IMR-90 (cell line): ENCODE data around the gene PSMD14.
A peak's percentile ranks its signal among the peaks of the same experiment; 100 is the strongest.
"Not testable (repeated sequence)": the region's sequence is repeated elsewhere in the genome, so short reads cannot be mapped to it uniquely, and the experiment has no call there.

Experiments
- BHLHE40 ChIP-seq: fragments of 150-350 bp; IDR thresholded peaks from 2 replicates; pipeline ENCODE4 v1.6.1; 2016; ENCODE audit warnings: mild to moderate bottlenecking, low read depth, low read length
- CEBPB ChIP-seq: IDR thresholded peaks from 2 replicates; pipeline ENCODE4 v1.6.1; 2012; ENCODE audit warnings: low read depth, low read length, improper control_type of control experiment
- CHD1 ChIP-seq: IDR thresholded peaks from 2 replicates; pipeline ENCODE4 v1.6.1; 2012; ENCODE audit warnings: low read depth, low read length, improper control_type of control experiment
- MAFK ChIP-seq: IDR thresholded peaks from 2 replicates; pipeline ENCODE4 v1.6.1; 2012; ENCODE audit warnings: low read depth, low read length, improper control_type of control experiment
- MAZ ChIP-seq: IDR thresholded peaks from 2 replicates; pipeline ENCODE4 v1.6.1; 2012; ENCODE audit warnings: low read depth, mild to moderate bottlenecking, low read length, improper control_type of control experiment, moderate library complexity, borderline replicate concordance
- MXI1 ChIP-seq: IDR thresholded peaks from 2 replicates; pipeline ENCODE4 v1.6.1; 2012; ENCODE audit warnings: low read depth, mild to moderate bottlenecking, low read length, moderate library complexity, borderline replicate concordance
- NFE2L2 ChIP-seq: fragments of 150-350 bp; IDR thresholded peaks from 2 replicates; pipeline ENCODE4 v1.6.1; 2016; ENCODE audit warnings: low read depth, mild to moderate bottlenecking, low read length
- POLR2A ChIP-seq: IDR thresholded peaks from 2 replicates; pipeline ENCODE4 v1.6.1; 2012; ENCODE audit warnings: mild to moderate bottlenecking, low read depth, low read length
- RAD21 ChIP-seq: IDR thresholded peaks from 2 replicates; pipeline ENCODE4 v1.6.1; 2012; ENCODE audit warnings: low read length, improper control_type of control experiment
- TF ChIP-seq, protein P1 (sequence below): conservative IDR thresholded peaks from 2 replicates; pipeline ENCODE4 v1.5.1; 2012; ENCODE audit warnings: mild to moderate bottlenecking, low read depth, low read length, improper control_type of control experiment
- TF ChIP-seq, protein P2 (sequence below): fragments of 150-350 bp; IDR thresholded peaks from 2 replicates; pipeline ENCODE4 v1.6.1; 2016; ENCODE audit warnings: low read depth, mild to moderate bottlenecking, low read length, moderate library complexity, borderline replicate concordance

- TF ChIP-seq, protein P1, sequence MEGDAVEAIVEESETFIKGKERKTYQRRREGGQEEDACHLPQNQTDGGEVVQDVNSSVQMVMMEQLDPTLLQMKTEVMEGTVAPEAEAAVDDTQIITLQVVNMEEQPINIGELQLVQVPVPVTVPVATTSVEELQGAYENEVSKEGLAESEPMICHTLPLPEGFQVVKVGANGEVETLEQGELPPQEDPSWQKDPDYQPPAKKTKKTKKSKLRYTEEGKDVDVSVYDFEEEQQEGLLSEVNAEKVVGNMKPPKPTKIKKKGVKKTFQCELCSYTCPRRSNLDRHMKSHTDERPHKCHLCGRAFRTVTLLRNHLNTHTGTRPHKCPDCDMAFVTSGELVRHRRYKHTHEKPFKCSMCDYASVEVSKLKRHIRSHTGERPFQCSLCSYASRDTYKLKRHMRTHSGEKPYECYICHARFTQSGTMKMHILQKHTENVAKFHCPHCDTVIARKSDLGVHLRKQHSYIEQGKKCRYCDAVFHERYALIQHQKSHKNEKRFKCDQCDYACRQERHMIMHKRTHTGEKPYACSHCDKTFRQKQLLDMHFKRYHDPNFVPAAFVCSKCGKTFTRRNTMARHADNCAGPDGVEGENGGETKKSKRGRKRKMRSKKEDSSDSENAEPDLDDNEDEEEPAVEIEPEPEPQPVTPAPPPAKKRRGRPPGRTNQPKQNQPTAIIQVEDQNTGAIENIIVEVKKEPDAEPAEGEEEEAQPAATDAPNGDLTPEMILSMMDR, result not testable (repeated sequence)
- TF ChIP-seq POLR2A, MAFK, MXI1, NFE2L2, RAD21, BHLHE40, CHD1, MAZ: not testable (repeated sequence)
- peak; percentile 89 for TF ChIP-seq CEBPB
- TF ChIP-seq, protein P2, sequence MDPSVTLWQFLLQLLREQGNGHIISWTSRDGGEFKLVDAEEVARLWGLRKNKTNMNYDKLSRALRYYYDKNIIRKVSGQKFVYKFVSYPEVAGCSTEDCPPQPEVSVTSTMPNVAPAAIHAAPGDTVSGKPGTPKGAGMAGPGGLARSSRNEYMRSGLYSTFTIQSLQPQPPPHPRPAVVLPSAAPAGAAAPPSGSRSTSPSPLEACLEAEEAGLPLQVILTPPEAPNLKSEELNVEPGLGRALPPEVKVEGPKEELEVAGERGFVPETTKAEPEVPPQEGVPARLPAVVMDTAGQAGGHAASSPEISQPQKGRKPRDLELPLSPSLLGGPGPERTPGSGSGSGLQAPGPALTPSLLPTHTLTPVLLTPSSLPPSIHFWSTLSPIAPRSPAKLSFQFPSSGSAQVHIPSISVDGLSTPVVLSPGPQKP, result not testable (repeated sequence)
These were observed 29.5 kb upstream of the PSMD14 start for GRCh38 chr2:161278564-161279229.
